Right kidney (tissue), 1 donor: ENCODE data around the gene NTF4.
"Not testable (repeated sequence)": the region's sequence is repeated elsewhere in the genome, so short reads cannot be mapped to it uniquely, and the experiment has no call there.

ENCODE experiments used
- DNase-seq: peaks from one replicate; pipeline ENCODE4 v3.0.0-alpha.2; 2016

Gene NTF4

DNA sequence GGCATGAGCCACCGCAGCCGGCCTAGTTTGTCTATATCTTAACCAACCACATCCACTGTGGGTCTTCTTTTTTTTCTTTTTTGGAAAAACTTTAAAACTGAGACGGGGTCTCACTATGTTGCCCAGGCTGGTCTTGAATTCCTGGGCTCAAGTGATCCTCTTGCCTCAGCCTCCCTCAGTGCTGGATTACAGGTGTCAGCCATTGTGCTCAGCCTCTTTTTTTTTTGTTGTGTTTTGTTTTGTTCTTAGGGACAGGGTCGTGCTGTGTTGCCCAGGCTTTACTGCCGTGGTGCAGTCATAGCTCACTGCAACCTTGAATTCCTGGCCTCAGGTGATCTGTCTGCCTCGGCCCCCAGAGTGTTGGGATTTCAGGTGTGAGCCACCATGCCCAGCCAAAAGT, 28.1 kb upstream of the NTF4 start:
- no peak for DNase-seq

DNA sequence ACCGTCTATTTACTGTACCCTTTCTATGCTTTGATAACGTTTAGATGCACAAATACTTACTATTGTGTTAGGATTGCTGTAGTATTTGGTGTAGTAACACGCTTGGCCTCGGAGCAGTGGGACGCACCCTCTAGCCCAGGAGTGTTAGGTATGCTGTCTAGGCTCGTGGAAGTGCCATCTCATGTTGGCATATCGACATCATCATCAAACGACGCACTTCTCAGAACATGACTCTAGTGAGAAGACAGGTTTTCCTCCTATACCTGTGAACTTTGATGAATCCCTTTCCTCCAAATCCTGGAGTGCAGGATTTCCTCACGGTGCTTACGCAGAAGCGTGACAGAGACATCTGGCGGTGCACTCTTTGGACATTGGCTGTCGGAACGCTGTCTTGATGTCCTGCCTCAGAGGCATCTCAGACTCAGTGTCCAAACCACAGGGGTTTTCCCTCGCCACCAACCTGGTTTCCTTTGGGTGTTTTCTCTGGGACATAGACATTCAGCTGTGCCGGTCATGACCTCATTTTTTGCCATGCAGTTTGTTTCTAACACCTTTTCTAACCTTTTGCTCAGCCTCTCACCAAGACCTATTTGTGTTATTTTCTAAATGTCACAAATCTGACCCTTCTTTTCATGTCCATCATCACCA, 26.9 kb upstream of the NTF4 start:
- DNase-seq = no peak

DNA sequence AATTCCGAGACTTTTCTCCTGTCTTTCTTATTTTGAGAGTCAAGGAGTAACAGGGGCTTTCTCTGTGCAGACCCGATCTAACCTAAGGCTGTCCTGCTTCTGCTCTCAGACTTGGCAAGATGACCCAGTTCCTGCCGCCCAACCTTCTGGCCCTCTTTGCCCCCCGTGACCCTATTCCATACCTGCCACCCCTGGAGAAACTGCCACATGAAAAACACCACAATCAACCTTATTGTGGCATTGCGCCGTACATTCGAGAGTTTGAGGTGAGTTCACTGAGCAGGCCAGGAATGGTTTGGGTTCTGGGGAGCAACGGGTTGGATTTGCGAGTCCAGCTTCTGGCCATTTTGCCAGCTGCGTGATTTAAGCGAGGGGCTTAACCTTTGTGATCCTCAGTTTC, 21.7 kb upstream of the NTF4 start:
- DNase-seq = no peak

DNA sequence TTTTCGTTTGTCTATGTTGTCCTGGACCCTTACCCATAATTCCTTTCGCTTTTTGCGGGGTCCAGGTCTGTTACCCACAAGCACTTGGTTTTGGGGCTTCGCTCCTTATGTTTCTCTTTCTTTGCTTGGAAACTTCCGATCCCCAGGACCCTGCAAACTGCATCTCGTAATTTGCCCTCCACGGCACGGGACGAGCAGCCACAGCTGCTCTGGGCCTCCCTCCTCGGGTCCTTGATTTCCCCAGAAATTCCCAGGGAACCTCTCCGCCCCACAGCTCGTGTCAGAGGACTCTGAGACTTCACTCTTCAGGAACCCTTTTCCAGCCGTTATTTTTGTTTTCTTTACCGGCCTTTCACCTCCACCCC, 21.2 kb upstream of the NTF4 start:
- no peak for DNase-seq

DNA sequence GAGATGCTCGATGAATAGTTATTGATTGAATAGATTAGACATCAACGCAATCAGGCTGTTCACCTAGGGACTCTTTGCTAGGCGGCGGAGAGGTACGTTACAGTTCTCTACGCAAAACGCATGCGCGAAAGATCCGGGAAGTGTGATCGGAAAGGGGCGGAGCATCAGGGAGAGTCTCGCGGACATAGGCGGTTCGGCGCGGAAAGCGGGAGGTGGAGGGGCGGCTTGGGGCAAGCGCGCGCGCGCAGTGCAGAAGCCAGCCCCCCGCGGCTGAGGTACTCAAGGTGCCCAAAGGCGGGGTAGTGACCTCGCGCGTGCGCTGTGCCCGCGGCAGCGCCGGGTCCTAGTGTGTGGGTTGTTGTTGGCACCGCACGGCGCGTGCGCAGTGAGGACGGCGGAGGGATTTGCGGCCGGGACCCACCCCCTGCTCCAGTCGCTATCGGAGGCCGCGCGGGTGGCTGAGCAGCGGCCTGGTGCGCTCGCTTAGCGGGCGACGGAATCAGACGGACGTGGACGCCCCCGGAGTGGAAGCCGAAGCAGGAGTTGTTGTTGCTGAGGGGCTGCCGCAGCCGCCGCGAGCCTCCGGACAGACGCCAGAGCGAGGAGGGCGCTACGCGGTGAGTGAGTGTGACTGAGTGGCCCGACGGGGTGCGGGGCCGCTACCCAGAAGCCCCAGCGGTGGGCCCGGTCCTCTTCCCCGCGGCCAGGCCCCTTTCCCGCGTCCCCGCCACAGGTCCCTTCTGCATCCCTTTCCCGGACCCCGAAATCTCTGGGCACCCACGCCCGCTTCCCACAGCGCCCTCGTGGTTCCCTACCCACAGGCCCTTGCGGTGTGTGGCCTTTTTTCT, 20.6 kb upstream of the NTF4 start, which contains the start of gene SNRNP70:
TSS of gene SNRNP70 (plus strand) at position 432 of the 848 bp plus-strand sequence. CDS start 964 bp downstream, outside the sequence.
- peak; percentile 99 for DNase-seq

DNA sequence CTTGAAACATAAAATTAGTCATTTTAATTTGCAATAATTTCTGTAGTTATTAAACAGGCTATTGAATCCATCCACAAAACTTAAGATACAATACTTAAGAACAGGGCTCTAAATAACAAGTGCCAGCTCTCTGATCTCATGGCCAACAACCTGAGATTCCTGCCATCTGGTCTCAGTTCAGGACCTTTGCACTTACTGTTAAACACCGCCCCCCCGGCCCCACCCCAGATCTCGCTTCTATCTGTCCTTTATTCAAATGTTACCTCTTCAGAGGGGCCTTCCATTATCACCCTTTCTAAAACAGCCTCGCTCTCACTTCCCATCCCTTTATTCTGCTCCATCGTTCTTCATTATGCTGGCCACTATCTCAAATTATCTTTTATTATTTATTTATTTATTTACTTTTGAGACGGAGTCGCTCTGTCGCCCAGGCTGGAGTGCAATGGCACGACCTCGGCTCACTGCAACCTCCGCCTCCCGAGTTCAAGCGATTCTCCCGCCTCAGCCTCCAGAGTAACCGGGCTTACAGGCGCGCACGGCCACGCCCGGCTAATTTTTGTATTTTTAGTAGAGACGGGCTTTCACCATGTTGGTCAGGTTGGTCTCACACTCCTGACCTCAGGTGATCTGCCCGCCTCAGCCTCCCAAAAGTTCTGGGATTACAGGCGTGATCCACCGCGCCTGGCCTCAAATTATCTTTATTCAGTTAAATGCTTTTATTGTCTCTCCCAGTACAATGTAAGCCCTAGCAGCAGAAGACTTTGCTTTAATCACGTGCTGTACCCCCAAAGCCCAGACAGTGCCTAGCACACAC, 19.8 kb upstream of the NTF4 start:
- peak; percentile 83 for DNase-seq

DNA sequence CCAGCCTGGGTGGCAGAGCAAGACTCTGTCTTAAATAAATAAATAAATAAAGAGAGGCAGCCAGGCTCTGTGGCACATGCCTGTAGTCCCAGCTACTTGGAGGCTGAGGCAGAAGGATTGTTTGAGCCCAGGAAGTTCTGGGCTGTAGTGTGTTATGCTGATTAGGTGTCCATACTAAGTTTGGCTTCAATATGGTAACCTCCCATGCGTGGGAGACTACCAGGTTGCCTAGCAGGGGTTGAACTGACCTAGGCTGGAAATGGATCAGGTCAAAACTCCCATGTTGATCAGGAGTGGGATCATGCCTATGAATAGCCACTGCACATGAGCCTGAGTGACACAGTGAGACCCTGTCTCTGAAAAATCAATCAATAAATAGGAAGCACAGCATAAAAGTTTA, 16.7 kb upstream of the NTF4 start:
- DNase-seq = no peak

DNA sequence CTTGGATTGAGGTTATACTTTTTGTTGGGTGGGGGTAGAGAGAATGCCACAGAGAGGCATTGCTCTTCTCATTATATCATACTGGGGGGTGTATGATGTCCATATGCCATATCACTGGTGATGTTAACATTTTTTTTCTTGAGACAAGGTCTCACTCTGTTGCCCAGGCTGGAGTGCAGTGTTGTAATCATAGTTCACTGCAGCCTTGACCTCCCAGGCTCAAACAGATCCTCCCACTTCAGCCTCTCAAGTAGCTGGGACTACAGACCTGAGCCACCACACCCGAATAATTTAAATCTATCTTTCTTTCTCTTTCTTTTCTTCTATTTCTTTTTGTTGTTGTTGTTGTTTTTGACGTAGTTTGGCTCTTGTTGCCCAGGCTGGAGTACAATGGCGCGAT, 15.8 kb upstream of the NTF4 start:
- no peak for DNase-seq

DNA sequence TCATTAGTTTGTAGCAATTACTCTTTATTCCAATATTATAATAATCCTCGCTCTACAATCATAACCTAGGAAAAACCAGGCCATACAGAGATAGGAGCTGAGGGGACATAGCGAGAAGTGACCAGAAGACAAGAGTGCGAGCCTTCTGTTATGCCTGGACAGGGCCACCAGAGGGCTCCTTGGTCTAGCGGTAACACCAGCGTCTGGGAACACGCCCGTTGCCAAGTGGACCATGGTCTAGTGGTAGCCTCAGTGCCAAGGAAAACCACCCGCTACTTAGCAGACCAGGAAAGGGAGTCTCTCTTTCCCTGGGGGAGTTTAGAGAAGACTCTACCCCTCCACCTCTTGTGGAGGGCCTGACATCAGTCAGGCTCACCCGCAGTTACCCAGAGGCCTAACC, 10.3 kb upstream of the NTF4 start:
- not testable (repeated sequence) for DNase-seq

DNA sequence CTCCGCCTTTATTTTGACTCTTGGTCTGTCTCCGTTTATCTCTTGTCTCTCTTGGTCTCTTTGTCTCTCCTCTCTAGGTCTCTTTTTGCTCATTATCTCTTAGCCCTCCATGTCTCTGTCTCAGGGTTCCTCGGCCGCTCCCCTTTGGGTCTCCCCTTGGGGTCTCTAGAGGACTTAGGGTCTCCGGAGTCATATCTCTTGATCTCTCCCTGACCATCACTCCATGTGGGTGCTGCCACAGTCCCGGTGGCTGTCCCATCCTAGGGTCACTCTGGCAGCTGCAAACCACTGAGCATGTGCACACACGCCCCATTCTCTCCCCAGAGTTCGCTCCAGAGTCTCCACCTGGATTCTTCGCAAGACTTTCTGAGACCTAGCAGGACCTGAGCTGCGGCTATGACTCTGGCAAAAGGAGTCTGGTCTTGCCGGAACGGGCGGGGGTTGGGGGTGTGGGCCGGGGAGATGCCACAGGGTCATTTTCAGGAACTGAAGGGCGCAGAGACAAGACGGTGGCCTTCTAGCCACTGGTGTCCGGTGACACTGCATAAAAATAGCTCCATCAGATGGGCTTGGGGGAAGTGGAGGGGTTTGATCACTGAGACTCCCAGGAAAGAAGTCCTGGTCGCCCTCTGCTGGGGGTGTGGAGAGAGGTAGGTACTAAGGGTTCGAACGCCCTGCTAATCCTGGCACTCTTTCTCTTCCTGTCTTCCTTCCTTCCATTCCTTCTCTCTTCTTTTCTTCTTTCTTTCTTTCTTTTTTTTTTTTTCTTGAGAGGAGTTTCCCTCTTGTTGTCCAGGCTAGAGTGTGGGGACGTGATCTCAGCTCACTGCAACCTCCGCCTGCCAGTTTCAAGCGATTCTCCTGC, 9.1 kb upstream of the NTF4 start:
- DNase-seq = no peak

DNA sequence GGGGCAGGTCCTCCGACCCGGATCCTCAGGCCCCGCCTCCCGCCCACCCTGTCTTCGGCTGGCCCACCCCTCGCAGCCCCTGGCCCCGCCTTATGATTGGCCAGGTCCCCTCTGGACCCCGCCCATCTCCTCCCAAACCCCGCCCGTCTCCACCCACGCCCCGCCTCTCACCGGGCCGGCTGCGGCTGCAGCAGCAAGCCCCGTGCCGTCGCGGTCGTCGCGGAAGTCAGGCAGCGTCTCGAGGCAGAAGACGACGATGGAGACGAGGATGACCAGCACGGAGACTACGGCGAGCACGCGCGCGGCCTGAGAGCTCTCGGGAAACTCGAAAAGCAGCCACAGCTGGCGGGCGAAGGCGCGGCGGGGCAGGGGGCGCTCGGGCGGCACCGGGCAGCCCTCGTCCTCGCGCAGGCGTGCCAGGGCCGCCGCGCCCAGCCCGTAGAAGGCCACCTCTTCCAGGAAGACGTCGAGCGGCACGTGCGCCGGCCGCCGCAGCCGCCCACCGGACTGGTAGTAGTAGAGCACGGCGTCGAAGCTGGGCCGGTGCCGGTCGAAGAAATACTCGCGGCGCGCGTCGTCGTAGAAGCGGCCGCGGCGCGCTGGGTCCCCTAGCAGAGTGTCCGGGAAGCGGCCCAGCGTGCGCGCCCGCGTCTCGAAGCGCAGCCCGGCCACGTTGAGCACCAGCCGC, 7.4 kb upstream of the NTF4 start:
- DNase-seq = peak; percentile 70

DNA sequence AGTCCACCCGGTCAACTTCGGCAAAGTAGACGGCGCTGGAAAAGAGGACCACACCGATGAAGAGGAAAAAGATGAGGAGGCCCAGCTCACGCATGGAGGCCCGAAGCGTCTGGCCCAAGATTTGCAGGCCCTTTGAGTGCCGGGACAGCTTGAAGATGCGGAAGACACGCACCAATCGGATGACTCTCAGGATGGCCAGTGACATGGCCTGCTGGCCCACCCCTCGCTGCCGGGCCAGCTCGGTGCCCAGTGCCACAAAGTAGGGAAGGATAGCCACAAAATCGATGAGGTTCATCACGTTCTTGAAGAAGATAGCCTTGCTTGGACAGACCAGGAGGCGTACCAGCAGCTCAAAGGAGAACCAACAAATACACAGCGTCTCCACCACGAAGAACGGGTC, 5.8 kb upstream of the NTF4 start:
- no peak for DNase-seq

DNA sequence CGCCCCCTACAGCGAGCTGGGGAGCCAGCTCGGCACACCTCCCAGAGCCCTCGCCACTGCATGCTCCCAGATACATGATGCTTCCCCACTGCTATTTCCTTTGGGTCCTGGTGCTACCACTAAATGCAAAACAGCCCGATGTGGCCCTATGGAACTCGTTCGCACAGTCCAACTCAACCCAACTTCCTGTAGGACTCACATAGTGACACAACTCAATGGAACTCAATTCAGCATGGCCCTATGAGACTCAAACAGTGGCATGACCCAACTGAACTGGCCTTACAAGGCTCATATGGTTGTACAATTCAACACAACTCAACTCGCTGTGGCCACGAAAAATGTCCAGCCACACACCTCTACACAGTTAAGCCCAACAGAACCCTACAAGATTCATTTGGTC, 4.4 kb upstream of the NTF4 start:
- no peak for DNase-seq

DNA sequence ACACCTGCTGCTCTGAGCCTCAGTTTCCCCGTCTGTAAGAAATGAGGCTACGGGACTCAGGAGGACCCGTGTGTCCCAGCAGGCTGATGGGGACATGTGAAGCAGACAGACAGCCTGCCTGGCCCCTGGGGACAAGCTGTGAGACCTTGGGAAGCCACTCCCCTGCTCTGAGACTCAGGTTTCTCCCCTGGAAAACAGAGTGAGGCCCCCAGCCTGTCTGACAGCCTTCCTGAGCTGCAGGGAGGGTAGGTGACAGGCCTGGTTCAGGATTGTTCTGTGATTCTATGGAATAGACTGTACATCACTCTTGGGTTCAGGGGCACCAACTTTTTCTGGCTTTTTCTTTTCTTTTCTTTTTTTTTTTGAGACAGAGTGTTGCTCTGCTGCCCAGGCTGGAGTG, 2.9 kb upstream of the NTF4 start:
- DNase-seq = no peak

DNA sequence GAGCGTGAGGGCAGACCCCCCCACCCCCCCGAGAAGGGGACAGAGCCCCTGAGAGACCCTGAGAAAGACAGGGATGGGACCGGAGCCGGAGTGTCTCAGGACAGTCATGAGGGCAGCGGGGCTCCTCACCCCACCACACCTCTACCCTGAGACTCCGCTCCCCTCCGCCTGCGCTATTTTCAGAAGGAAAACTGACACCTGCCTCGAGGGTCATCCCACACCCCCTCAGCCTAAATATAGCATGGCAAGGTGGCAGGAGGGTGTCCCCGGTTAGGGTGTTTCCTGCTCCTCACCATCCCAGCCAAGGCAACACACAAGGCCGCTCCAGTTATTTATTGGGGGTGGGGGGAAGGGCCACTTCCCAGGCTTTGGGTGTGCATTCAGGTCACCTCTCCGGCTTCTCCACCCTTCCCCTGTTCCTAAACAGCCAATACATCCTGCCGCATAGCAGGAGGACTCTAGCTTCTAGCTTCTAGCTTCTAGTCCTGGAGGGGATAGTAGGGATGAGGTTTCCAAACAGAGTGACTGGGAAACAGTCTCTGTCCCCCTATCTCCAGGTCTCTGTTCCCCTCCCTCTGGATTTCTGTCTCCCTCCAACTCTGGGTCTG, 1.4 kb upstream of the NTF4 start:
- DNase-seq = no peak

DNA sequence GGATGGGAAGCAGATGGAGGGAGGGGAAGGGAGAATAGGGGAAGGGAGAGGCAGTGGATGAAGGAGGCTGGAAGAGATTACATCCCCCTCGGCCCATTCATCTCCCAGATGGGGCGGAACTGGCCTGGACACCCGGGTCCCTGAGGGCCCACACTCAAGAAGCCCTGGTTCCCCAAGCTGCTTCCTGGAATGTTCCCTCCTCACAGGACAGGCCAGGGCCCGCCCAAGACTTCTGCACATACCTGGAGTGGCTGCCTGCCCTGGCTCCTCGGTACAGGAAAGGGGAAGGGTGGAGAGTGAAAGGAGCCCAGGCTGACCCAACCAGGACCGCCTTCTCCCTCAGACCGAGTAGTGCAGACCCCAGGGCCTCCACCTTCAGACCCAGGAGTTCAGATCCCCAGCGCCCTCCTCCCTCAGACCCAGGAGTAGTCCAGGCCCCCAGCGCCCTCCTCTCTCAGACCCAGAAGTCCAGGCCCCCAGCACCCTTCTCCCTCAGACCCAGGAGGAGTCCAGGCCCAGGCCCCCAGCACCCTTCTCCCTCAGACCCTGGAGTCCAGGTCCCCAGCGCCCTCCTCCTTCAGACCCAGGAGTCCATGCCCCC, 489 bp downstream of the NTF4 start:
- DNase-seq = no peak

DNA sequence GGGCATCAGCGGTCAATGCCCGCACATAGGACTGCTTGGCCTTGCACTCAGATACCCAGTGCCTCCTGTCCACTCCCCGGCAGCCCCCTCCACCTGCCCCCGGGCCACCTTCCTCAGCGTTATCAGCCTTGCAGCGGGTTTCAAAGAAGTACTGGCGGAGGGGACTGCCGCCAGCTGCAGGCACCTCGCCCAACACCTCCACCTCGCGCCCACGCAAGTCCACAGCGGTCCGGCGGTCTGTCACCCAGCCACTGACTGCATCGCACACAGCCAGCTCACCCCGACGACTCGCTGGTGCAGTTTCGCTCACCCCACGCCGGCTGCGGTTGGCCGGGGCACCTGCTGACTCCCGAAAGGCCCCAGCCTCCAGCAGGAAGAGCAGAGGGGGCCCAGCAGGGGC, 3.2 kb downstream of the NTF4 start:
- no peak for DNase-seq

DNA sequence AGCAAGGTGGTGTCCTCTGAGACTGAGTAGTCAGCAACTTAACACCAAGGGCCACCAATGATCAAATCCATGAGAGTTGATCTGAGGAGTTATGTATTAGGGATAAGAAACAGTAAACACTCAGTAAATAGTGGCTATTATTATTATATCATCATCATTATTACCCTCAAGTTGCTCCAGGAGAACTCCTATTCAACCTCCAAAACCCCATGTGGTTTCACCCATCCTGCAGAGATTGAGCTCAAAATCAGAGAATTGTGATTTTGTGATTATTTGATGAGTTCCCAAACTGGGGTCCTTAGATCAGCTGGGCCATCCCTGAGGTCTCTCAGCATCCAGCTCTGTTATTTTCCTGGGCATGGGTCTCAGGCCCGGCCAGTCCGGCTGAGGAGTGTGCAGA, 3.6 kb downstream of the NTF4 start:
- no peak for DNase-seq

DNA sequence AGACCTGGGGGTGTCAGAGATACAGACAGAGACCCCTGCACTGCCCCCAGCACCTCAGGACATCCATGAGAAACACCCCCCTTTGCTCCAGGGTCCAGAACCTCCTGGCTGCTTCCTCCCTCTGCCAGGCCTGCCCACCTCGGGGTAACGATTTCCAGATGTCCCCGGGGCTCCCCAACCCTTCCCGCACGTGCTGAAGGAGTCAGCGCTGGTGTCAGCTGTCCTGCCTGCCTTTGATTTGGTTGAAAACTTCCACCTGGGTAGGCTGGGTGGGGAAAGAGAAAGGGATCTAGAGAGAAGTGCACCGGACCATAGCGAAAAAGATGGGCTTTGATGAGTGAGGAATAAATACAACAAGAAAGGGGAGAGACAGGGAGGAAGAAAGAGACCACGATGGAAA, 5.6 kb downstream of the NTF4 start:
- no peak for DNase-seq

DNA sequence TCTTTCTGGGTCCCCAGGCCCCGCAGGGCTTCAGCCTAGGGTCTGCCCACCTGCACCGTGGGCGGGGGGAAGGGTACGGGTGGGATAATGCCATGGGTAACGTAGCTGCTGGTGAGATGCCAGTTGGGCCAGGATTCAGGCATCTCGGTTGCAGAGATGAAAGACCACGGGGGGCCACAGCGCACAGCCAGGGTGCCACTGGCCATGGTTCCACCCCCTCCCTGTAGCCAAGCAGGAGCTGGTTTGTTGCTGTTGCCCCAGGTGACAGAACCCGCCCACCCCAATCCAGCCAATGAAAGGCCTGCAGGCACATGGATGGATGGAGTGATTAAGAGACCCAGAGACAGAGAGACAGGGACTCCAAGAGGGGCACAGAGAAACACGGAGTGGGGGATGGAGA, 6.1 kb downstream of the NTF4 start:
- no peak for DNase-seq
